GM23248 (cell line): ENCODE results near the gene TXNDC12. TPM values are rescaled to one million over a fixed set of nuclear protein-coding genes. Genes with fewer than 3 reads are reported as not detected.

ENCODE experiments used
- DNase-seq: peaks from one replicate; pipeline ENCODE4 v3.0.0-alpha.2; 2015
- H2AFZ ChIP-seq: fragments of 200-600 bp; sonication (generic); 2 replicates; pipeline ENCODE4 v1.6.1; 2016; ENCODE audit warnings: antibody characterized with exemption
- H3F3A ChIP-seq: fragments of 200-600 bp; sonication (generic); 2 replicates; pipeline ENCODE4 v1.6.1; 2016; ENCODE audit warnings: mild to moderate bottlenecking, antibody characterized with exemption, mixed run types; ENCODE audit not compliant: insufficient read depth
- H3K27ac ChIP-seq: fragments of 200-600 bp; sonication (generic); 2 replicates; pipeline ENCODE4 v1.5.1; 2016; ENCODE audit warnings: mild to moderate bottlenecking
- H3K27me3 ChIP-seq: fragments of 200-600 bp; sonication (generic); replicated peaks from 2 replicates; pipeline ENCODE4 v1.6.1; 2016; ENCODE audit warnings: mild to moderate bottlenecking; ENCODE audit not compliant: insufficient read depth
- H3K36me3 ChIP-seq: fragments of 200-600 bp; sonication (generic); 2 replicates; pipeline ENCODE4 v1.6.1; 2016; ENCODE audit warnings: low read depth, mild to moderate bottlenecking
- H3K4me1 ChIP-seq: fragments of 200-600 bp; sonication (generic); 2 replicates; pipeline ENCODE4 v1.6.1; 2016; ENCODE audit warnings: mild to moderate bottlenecking; ENCODE audit not compliant: insufficient read depth
- H3K4me2 ChIP-seq: fragments of 200-600 bp; sonication (generic); one replicate; pipeline ENCODE4 v1.6.1; 2016; ENCODE audit warnings: mild to moderate bottlenecking; ENCODE audit not compliant: unreplicated experiment
- H3K4me3 ChIP-seq: fragments of 200-600 bp; sonication (generic); 2 replicates; pipeline ENCODE4 v1.5.1; 2016; ENCODE audit warnings: mild to moderate bottlenecking
- H3K79me2 ChIP-seq: fragments of 200-600 bp; sonication (generic); 2 replicates; pipeline ENCODE4 v1.6.1; 2016; ENCODE audit warnings: mild to moderate bottlenecking; ENCODE audit not compliant: insufficient read depth
- H3K9ac ChIP-seq: fragments of 200-600 bp; sonication (generic); 2 replicates; pipeline ENCODE4 v1.6.1; 2016; ENCODE audit warnings: mild to moderate bottlenecking
- H3K9me2 ChIP-seq: fragments of 200-600 bp; sonication (generic); 2 replicates; pipeline ENCODE4 v1.6.1; 2016; ENCODE audit warnings: mixed run types, mild to moderate bottlenecking, moderate library complexity; ENCODE audit not compliant: insufficient read depth
- H3K9me3 ChIP-seq: fragments of 200-600 bp; sonication (generic); one replicate; pipeline ENCODE4 v1.6.1; 2017; ENCODE audit warnings: low read depth
- H4K20me1 ChIP-seq: fragments of 200-600 bp; sonication (generic); 2 replicates; pipeline ENCODE4 v1.6.0; 2016; ENCODE audit not compliant: insufficient read depth
- EZH2 ChIP-seq: fragments of 200-600 bp; sonication (generic); IDR thresholded peaks from 2 replicates; pipeline ENCODE4 v1.6.1; 2018; ENCODE audit warnings: antibody characterized with exemption, mild to moderate bottlenecking; ENCODE audit not compliant: insufficient read depth, poor library complexity, severe bottlenecking
- EZH2phosphoT487 ChIP-seq: fragments of 200-600 bp; sonication (generic); IDR thresholded peaks from 2 replicates; pipeline ENCODE4 v1.6.1; 2018; ENCODE audit warnings: antibody characterized with exemption, moderate library complexity, mild to moderate bottlenecking, low read depth; ENCODE audit not compliant: insufficient read depth
- WGBS, 2 experiments: methylation state at CpG; one replicate each; pipeline ENCODE4 v1.1.6; 2015 to 2017; ENCODE audit warnings: low lambda C conversion rate in 2 of 2, low coverage in 1 of 2; ENCODE audit errors: missing lambda C conversion rate in 2 of 2; 5-methylcytosine and 5-hydroxymethylcytosine counted together
- in situ Hi-C: fragments of 300-500 bp; cut with MboI; formaldehyde crosslinking; loops from 2 replicates; pipeline ENCODE4 v1.15.0; 2020
- polyA plus RNA-seq: library from polyadenylated mRNA; unstranded; fragments of >200 nt; fragmentation: Nextera tagmentation; extraction: Ambion mirVana; gene quantifications from 2 replicates; pipeline ENCODE4 v1.2.1, GENCODE V29; 2016
- total RNA-seq: library from RNA; depleted of rRNA; stranded (reverse); fragments of >200 nt; shearing (Covaris generic); gene quantifications from 2 replicates; pipeline ENCODE4 v1.2.3, GENCODE V29; 2014

The TXNDC12 gene
- total and polyA plus RNA-seq, 2 experiments from 2014 or later: 59.3 to 88.3 TPM

- H3K4me3 ChIP-seq: no peak overlapping the region
- H3K79me2 ChIP-seq: peaks cover 52% of the 10 kb centered on the region
- H3K9me2 ChIP-seq: no peaks in the 10 kb centered on the region
- TF ChIP-seq EZH2phosphoT487 (no peak), EZH2 (no peak)
- in situ Hi-C loops: no loop called here
- H2AFZ ChIP-seq: no peak overlapping the region
- no peak for DNase-seq
- H3K27me3 ChIP-seq: no peaks in the 10 kb centered on the region
- no peak overlapping the region for H3K27ac ChIP-seq
- peaks cover 14% of the 10 kb centered on the region; the same call in 1 of the 2 replicates for H3K36me3 ChIP-seq
- no peaks in the 10 kb centered on the region for H4K20me1 ChIP-seq
- no peaks in the 10 kb centered on the region for H3K4me1 ChIP-seq
- H3F3A ChIP-seq: no peaks in the 10 kb centered on the region
- 85 to 86% methylated on average over 4 of the region's 4 CpGs for WGBS, 2 experiments
- H3K9ac ChIP-seq: no peak overlapping the region
- H3K4me2 ChIP-seq: no peak overlapping the region
- H3K9me3 ChIP-seq: no peaks in the 10 kb centered on the region
These were observed 13.3 kb downstream of the TXNDC12 start for GRCh38 chr1:52041551-52042185.

GRCh38 chr1:52037909-52038308, 17.1 kb downstream of the TXNDC12 start:
- Histone ChIP-seq H3K4me3 (no peak overlapping the region), H3K9me2 (no peaks in the 10 kb centered on the region)
- 100% methylated on average over 1 of the region's 1 CpG for WGBS, 2 experiments

GRCh38 chr1:52037402-52037814, 17.6 kb downstream of the TXNDC12 start:
- 76 to 79% methylated on average over 4 to 5 of the region's 5 CpGs for WGBS, 2 experiments
- Histone ChIP-seq H3K9me2 (no peaks in the 10 kb centered on the region), H3K4me3 (no peak overlapping the region), H3K27me3 (no peaks in the 10 kb centered on the region), H3K9ac (no peak overlapping the region), H3K4me1 (peaks cover 4% of the 10 kb centered on the region; the same call in 1 of the 2 replicates), H3K9me3 (no peaks in the 10 kb centered on the region), H3K36me3 (peaks cover 14% of the 10 kb centered on the region; the same call in 1 of the 2 replicates), H3K4me2 (no peak overlapping the region), H3K79me2 (peaks cover 18% of the 10 kb centered on the region), H3K27ac (no peak overlapping the region), H4K20me1 (no peaks in the 10 kb centered on the region), H2AFZ (no peak overlapping the region), H3F3A (peaks cover 7% of the 10 kb centered on the region)
- DNase-seq: no peak
- in situ Hi-C loops: no loop called here
- TF ChIP-seq EZH2phosphoT487: no peak
- TF ChIP-seq EZH2: no peak

More at GRCh38 chr1:52037909-52038308, 17.1 kb downstream of the TXNDC12 start:
- TF ChIP-seq EZH2phosphoT487: no peak
- TF ChIP-seq EZH2: no peak
- Histone ChIP-seq H3K36me3 (peaks cover 14% of the 10 kb centered on the region; the same call in 1 of the 2 replicates), H3K4me1 (peaks cover 4% of the 10 kb centered on the region; the same call in 1 of the 2 replicates), H3K9ac (no peak overlapping the region), H3K9me3 (no peaks in the 10 kb centered on the region), H4K20me1 (no peaks in the 10 kb centered on the region), H3K27ac (no peak overlapping the region), H3K79me2 (peaks cover 18% of the 10 kb centered on the region), H3K4me2 (no peak overlapping the region), H3K27me3 (no peaks in the 10 kb centered on the region), H2AFZ (no peak overlapping the region), H3F3A (peaks cover 7% of the 10 kb centered on the region)
- in situ Hi-C loops: no loop called here
- DNase-seq: no peak

GRCh38 chr1:52034050-52034384, 21.0 kb downstream of the TXNDC12 start:
- Histone ChIP-seq H3K9me2 (no peaks in the 10 kb centered on the region), H3K4me3 (peak overlapping the region; percentile 74), H4K20me1 (no peaks in the 10 kb centered on the region), H3K79me2 (peaks cover 40% of the 10 kb centered on the region), H3K27ac (peak overlapping the region; percentile 89), H3F3A (peaks cover 7% of the 10 kb centered on the region), H3K27me3 (no peaks in the 10 kb centered on the region), H3K36me3 (peaks cover 7% of the 10 kb centered on the region; the same call in 1 of the 2 replicates), H3K4me2 (peak overlapping the region; percentile 88), H3K9me3 (no peaks in the 10 kb centered on the region), H2AFZ (peak overlapping the region; percentile 97), H3K9ac (peak overlapping the region; percentile 92), H3K4me1 (peaks cover 13% of the 10 kb centered on the region)
- 98 to 99% methylated on average over 2 of the region's 2 CpGs for WGBS, 2 experiments
- in situ Hi-C loops: no loop called here
- TF ChIP-seq EZH2phosphoT487 (no peak), EZH2 (no peak)
- no peak for DNase-seq
